B cell (primary cell): ENCODE measurements around the gene BLOC1S5.

Experiments used
- CTCF ChIP-seq: fragments of 200-600 bp; IDR thresholded peaks from one replicate; pipeline ENCODE4 v1.8.0; 2022; ENCODE audit warnings: antibody characterized with exemption, mild to moderate bottlenecking
- EZH2 ChIP-seq: IDR thresholded peaks from 2 replicates; pipeline ENCODE4 v1.6.1; 2012; ENCODE audit warnings: borderline replicate concordance, low read depth, mild to moderate bottlenecking, moderate library complexity, low read length; ENCODE audit not compliant: insufficient read depth, poor library complexity, severe bottlenecking

- TF ChIP-seq CTCF (no peak), EZH2 (no peak)
Measured at GRCh38 chr6:8063761-8064637, at the start of gene BLOC1S5.
